NT2/D1 (cell line): Measurements from ENCODE around the gene SELP.

ENCODE experiments used
- DNase-seq: peaks from one replicate; pipeline ENCODE4 v3.0.0-alpha.2; 2011; ENCODE audit warnings: low read depth, low spot score
- H3K27me3 ChIP-seq: 2 replicates; pipeline ENCODE4 v1.6.0; 2011; ENCODE audit warnings: mild to moderate bottlenecking; ENCODE audit not compliant: insufficient read length, insufficient read depth
- H3K36me3 ChIP-seq: 2 replicates; pipeline ENCODE4 v1.6.1; 2011; ENCODE audit warnings: mild to moderate bottlenecking, low read length, mixed read lengths; ENCODE audit not compliant: insufficient read depth, insufficient read length
- H3K4me1 ChIP-seq: 2 replicates; pipeline ENCODE4 v1.5.1; 2011; ENCODE audit not compliant: insufficient read depth, insufficient read length
- H3K4me3 ChIP-seq: 2 replicates; pipeline ENCODE4 v1.5.1; 2011; ENCODE audit warnings: low read depth; ENCODE audit not compliant: insufficient read length
- H3K9ac ChIP-seq: 2 replicates; pipeline ENCODE4 v1.6.0; 2011; ENCODE audit warnings: low read depth; ENCODE audit not compliant: insufficient read length
- H3K9me3 ChIP-seq: 2 replicates; pipeline ENCODE4 v1.5.1; 2011; ENCODE audit warnings: mild to moderate bottlenecking, low read length; ENCODE audit not compliant: insufficient read depth
- SUZ12 ChIP-seq: IDR thresholded peaks from 2 replicates; pipeline ENCODE4 v1.6.1; 2011; ENCODE audit not compliant: insufficient read length, insufficient read depth; ENCODE audit errors: extremely low read depth
- YY1 ChIP-seq: IDR thresholded peaks from 2 replicates; pipeline ENCODE4 v1.6.1; 2011; ENCODE audit not compliant: insufficient read length, insufficient read depth
- ZNF274 ChIP-seq: IDR thresholded peaks from 2 replicates; pipeline ENCODE4 v1.6.1; 2011; ENCODE audit warnings: mild to moderate bottlenecking, low read depth, low read length

The SELP gene

DNA sequence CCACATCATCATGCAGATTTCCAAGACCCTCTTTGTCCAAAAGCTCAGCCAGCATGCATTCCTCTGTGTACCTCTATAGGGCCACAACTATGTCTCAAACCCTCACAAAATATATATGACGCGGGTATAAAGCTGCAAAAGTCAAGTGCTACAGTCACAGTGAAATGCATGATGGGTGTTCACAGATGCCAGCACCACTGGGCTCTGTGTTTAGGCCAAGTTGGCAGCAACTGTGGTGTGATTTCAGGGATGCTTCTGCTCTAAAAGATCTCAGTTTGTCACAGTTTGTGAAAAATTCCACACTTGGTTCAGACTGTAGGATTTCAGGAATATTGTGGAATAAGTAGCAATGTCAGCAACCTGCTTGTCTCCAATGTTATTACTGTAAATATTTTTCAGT is 23.9 kb upstream of the SELP start:
- TF ChIP-seq ZNF274: no peak
- no peak for TF ChIP-seq SUZ12
- no peak for TF ChIP-seq YY1
- Histone ChIP-seq H3K36me3 (no peaks in the 10 kb centered on the region), H3K4me3 (no peak overlapping the region), H3K9ac (no peak overlapping the region), H3K9me3 (peaks cover 18% of the 10 kb centered on the region; the same call in 1 of the 2 replicates), H3K27me3 (no peaks in the 10 kb centered on the region), H3K4me1 (peaks cover 4% of the 10 kb centered on the region)
- DNase-seq: no peak

DNA sequence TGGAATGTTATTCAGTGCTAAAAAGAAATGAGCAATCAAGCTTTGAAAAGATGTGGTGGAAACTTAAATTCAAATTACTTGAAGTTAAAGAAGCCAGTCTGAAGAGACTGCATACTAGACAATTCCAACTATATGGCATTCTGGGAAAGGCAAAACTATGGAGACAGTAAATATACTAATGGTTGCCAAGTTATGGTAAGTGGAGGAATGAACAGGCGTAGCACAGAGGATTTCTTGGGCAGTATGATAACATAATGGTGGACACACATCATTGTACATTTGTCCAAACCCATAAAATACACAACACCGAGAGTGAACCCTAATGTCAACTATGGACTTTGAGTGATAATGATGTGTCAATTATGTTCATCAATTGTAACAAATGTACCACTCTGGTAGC is 21.1 kb upstream of the SELP start:
- TF ChIP-seq YY1: no peak
- no peak for TF ChIP-seq ZNF274
- TF ChIP-seq SUZ12: no peak
- no peaks in the 10 kb centered on the region for H3K4me1 ChIP-seq
- peaks cover 11% of the 10 kb centered on the region; the same call in 1 of the 2 replicates for H3K9me3 ChIP-seq
- DNase-seq: no peak
- no peaks in the 10 kb centered on the region for H3K36me3 ChIP-seq
- no peak overlapping the region for H3K9ac ChIP-seq
- no peaks in the 10 kb centered on the region for H3K27me3 ChIP-seq
- H3K4me3 ChIP-seq: no peak overlapping the region

DNA sequence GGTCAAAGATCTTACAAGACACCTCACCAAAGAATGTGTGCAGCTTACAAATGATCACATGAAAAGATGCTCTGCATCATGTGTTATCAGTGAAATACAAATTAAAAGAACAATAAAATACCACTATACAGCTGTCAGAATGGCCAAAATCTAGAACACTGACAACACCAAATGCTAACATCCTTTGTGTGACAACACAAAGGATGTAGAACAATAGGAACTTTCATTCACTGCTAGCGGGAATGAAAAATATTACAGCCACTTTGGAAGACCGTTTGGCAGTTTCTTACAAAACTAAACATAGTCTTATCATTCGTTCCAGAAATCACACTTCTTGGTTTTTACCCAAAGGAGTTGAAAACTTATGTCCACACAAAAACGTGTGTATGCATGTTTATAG is 20.6 kb upstream of the SELP start:
- no peak overlapping the region for H3K9ac ChIP-seq
- no peaks in the 10 kb centered on the region for H3K4me1 ChIP-seq
- no peak overlapping the region for H3K4me3 ChIP-seq
- TF ChIP-seq ZNF274 (no peak), SUZ12 (no peak), YY1 (no peak)
- H3K27me3 ChIP-seq: no peaks in the 10 kb centered on the region
- peaks cover 7% of the 10 kb centered on the region; the same call in 1 of the 2 replicates for H3K9me3 ChIP-seq
- DNase-seq: no peak
- H3K36me3 ChIP-seq: no peaks in the 10 kb centered on the region

DNA sequence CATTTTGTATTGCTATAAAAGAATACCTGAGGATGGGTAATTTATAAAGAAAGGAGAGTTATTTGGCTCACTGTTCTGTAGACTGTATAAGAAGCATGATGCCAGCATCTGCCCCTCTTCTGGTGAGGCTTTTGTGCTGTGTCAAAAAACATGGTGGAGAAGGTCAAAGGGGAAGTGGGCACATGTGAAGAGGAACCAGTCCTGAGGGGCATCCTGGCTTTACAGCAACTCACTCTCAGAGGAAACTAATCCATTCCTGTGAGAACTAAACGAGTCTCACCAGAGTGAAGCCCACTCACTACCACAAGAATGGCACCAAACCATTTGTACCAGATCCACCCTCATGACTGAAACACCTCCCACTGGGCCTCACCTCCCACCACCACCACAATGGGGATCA is 18.8 kb upstream of the SELP start:
- Histone ChIP-seq H3K36me3 (no peaks in the 10 kb centered on the region), H3K9ac (no peak overlapping the region), H3K27me3 (no peaks in the 10 kb centered on the region), H3K4me1 (no peaks in the 10 kb centered on the region), H3K4me3 (no peak overlapping the region), H3K9me3 (no peaks in the 10 kb centered on the region)
- no peak for TF ChIP-seq ZNF274
- no peak for TF ChIP-seq YY1
- no peak for TF ChIP-seq SUZ12
- DNase-seq: no peak

DNA sequence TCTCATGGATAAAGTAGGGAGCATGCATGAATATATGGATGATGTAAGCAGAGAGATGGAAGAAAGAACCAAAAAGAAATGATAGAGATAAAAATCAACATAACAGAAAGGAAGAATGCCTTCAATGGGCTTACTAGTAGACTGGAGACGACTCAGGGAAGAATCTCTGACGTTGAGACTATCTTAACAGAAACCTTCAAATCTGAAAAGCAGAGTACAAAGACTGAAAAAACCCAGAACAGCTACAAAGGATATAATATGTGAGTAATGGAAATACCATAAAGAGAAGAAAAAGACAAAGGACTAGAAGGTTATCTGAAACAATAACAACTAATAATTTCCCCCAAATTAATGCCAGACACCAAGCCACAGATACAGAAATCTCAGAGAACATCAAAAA is 18.3 kb upstream of the SELP start:
- no peak overlapping the region for H3K4me3 ChIP-seq
- no peak overlapping the region for H3K9ac ChIP-seq
- TF ChIP-seq YY1 (no peak), ZNF274 (no peak), SUZ12 (no peak)
- no peak for DNase-seq
- H3K36me3 ChIP-seq: no peaks in the 10 kb centered on the region
- H3K27me3 ChIP-seq: no peaks in the 10 kb centered on the region
- H3K9me3 ChIP-seq: no peaks in the 10 kb centered on the region
- H3K4me1 ChIP-seq: no peaks in the 10 kb centered on the region

DNA sequence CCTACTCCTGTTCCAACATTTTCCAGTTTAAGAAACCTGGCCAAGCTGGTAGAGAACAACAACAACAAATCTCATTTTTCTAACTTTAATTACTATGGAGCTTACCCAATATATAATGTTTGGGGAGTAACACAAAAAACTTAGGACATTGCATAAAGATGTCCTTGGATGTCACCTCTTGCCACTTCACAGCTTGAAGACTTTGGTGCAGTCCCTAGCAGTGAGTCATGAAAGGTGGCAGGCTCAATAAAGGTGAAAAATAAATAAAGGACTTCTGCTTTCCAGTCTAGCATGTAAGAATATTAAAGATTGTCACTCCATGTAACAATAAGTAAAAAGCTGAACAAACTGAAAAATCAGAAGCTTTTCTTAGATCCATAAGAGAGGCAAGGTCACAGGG is 17.6 kb upstream of the SELP start:
- TF ChIP-seq ZNF274 (no peak), YY1 (no peak), SUZ12 (no peak)
- H3K4me1 ChIP-seq: no peaks in the 10 kb centered on the region
- no peaks in the 10 kb centered on the region for H3K27me3 ChIP-seq
- no peak for DNase-seq
- no peaks in the 10 kb centered on the region for H3K9me3 ChIP-seq
- H3K4me3 ChIP-seq: no peak overlapping the region
- no peaks in the 10 kb centered on the region for H3K36me3 ChIP-seq
- H3K9ac ChIP-seq: no peak overlapping the region

DNA sequence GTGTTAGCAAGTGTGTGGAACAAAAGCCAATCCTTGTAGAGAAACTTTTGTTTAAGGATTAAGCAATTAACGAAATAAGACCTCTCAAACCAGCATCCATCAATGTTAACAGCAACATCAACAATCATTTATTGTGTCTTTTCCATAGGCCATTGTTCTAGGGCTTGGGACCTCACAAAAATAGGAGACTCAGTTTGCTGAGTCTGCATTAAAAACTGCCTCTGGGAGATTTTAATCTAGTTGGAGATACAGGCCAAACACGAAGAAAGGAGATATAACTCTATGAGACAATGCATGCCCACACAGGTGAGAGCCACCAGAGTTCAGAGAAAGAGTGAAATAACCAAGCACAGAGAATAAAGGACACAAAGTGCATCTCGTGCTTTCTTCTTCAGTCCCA is 14.4 kb upstream of the SELP start:
- Histone ChIP-seq H3K36me3 (no peaks in the 10 kb centered on the region), H3K9ac (no peak overlapping the region), H3K9me3 (no peaks in the 10 kb centered on the region), H3K4me3 (no peak overlapping the region), H3K4me1 (no peaks in the 10 kb centered on the region), H3K27me3 (no peaks in the 10 kb centered on the region)
- no peak for DNase-seq
- TF ChIP-seq ZNF274 (no peak), YY1 (no peak), SUZ12 (no peak)

DNA sequence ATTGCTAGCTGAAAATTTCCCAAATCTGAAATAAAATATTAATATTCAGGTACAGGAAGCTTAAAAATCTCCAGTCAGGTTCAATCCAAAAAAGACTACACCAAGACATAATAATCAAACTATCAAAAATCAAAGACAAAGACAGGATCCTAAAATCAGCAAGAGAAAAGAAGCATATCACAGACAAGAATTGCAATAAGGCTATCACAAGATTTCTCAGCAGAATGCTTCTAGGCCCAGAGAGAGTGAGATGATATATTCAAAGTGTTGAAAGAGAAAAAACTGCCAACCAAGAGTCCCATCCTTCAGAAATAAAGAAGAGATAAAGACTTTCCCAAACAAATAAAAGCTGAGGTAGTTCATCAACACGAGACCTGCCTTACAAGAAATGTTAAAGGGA is 5.0 kb upstream of the SELP start:
- Histone ChIP-seq H3K9me3 (peaks cover 31% of the 10 kb centered on the region), H3K9ac (no peak overlapping the region), H3K36me3 (no peaks in the 10 kb centered on the region), H3K4me1 (no peaks in the 10 kb centered on the region), H3K27me3 (no peaks in the 10 kb centered on the region), H3K4me3 (no peak overlapping the region)
- no peak for DNase-seq
- no peak for TF ChIP-seq ZNF274
- TF ChIP-seq SUZ12: no peak
- TF ChIP-seq YY1: no peak
